ENCODE data around the gene ATOH8.

DNA sequence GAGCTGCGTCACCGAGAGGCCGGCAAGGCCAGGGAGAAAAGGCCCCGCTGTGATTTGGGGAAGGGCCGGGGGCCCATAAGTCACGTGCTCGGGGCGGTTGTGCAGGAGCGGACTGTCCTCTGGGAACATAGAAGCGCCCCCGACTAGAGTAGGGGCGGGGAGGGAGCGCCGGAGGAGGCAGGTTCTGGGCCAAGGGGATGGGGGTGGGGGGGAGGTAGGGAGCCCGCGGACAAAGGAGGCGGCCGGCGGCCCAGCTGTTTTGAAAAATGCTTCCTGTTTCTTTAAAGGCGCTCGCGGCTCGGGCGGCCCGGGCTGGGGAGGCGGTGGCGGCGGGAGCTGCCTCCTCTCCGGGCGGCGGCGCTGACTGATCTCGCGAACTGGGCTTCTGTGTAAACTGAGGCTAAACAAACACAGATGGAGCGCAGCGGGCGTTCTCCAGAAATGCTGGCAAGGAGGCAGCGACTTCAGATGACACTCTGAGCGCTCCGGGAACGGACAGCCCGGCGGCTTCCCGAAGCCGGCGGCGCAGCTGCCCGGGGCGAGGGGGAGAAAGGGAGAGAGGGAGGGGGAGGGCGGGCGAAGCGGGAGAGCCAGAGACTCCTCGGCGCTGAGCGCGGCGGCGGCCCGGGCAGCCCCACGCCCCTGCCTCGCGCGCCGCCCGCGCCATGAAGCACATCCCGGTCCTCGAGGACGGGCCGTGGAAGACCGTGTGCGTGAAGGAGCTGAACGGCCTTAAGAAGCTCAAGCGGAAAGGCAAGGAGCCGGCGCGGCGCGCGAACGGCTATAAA lies at the start of gene ATOH8:
- TF ChIP-seq CTCF (conservative IDR thresholded peaks at IDR 0.05; ENCODE audit: low read length) = no peak
- no peak for TF ChIP-seq EZH2phosphoT487 (IDR thresholded peaks at IDR 0.05; ENCODE audit: borderline replicate concordance, low read depth, low read length)
